A549 treated with AZD9567 at 1 μM for 4 hours (cell line): ENCODE data around the gene ZNF771. TPM values are rescaled to one million over a fixed set of nuclear protein-coding genes. Genes with fewer than 3 reads are reported as not detected.

Experiments used
- total RNA-seq: library from RNA; stranded (reverse); fragments of 200-300 nt; extraction: Qiagen RNA extraction; gene quantifications from 5 replicates; pipeline ENCODE4 v1.2.3, GENCODE V29; 2022; ENCODE audit not compliant: insufficient read depth

The ZNF771 gene
- total RNA-seq = 1.4 to 6.2 TPM (median 5.9 TPM) in 5 replicates

DNA sequence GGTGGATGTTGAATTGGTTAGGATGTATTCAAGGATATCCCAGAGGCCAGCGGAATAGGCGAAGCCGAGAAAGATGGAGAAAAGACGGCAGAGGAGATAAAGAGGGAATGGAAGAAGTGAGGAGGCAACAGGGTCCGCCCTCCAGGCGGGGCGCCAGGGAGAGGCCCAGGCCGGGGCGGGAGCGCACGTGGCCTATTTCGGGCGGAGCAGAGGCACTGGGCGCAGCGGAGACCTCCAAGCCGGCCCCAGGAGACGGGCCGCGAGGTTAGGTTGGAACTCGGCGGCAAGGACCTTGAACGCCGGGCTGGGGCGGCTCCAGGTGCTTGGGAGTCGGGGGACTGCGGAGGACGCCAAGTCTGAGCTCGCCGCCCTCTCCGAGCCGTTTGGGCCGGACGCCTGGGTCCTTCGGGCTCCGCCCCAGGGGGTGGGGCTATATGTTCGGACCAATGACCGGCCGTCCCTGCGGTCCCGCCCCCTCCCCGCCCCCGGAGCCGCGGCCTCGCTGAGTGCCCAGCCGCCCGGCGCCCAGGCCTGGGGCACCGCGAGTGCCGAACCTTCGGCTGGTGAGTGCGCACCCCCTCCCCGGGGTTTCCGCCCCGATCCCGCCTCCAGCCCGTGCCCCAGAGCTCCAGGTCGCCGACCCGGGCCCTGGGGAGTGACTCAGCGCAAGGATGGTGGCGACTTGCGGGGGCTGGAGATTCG is at the start of gene ZNF771:
TSS of gene ZNF771 (plus strand) at position 505 of the 702 bp plus-strand sequence. CDS start 448 bp downstream, outside the sequence.

DNA sequence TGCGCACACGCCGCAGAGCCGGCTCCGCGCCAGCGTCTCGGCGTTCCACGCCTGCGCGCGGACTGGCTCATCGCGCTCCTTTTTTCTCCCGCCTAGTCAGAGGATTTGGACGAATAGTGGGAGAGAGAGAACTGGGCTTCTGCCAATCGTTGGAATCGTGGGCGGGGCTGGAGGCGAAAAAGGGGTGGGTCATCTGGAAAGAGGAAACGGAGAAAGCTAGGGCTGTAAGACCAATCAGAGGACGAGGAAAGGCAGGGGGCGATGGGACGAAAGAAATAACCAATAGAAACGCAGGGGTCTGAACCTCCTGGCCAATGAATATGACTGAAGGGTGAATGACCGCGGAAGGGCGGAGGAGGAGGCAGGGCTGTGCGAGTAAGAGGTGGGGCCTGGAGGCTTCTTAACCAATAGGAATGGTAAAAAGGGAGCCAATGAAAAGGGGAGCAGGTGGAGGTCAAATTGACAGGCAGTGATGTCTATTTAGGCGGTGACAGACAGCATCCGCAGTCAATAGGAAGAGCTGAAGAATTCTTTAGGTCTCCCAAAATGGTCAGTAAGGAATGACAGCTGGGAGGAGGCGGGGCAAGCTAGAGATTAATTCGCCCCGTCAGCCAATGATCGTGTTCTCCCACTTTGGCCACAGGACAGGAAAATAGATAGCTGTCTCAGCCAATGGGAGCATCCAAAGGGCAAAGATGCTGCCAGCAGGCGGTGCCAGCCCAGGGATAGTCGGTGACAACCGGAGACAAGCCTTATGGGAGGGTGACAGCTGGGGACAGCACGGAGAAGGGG is 36.8 kb upstream of the ZNF771 start, which contains the start of gene TBC1D10B:
TSS of gene TBC1D10B (minus strand) at position 39 of the 792 bp plus-strand sequence. CDS start 311 bp downstream, outside the sequence.

DNA sequence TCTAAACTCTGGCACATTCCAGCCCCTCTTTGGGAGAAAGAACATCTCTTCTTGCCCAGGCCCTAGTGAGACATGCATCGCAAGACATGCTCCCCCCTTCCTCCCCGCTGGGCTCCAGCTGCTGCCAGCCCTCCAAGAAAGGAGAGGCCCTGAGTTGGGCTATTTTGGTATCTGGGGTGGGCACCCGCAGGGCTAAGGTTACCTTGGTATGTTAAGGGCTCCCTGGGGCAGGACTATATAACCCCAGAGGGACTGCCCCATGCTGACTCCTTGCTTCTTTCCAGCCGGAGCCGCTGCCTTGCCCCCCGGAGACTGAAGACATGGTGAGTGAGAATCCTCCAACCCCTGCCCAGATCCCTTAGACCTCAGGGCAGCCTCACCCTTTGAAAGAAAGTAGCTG is 32.9 kb upstream of the ZNF771 start, which contains the start of gene MYL11:
TSS of gene MYL11 (plus strand) at position 265 of the 400 bp plus-strand sequence. CDS start at position 321, 56 bp downstream.

DNA sequence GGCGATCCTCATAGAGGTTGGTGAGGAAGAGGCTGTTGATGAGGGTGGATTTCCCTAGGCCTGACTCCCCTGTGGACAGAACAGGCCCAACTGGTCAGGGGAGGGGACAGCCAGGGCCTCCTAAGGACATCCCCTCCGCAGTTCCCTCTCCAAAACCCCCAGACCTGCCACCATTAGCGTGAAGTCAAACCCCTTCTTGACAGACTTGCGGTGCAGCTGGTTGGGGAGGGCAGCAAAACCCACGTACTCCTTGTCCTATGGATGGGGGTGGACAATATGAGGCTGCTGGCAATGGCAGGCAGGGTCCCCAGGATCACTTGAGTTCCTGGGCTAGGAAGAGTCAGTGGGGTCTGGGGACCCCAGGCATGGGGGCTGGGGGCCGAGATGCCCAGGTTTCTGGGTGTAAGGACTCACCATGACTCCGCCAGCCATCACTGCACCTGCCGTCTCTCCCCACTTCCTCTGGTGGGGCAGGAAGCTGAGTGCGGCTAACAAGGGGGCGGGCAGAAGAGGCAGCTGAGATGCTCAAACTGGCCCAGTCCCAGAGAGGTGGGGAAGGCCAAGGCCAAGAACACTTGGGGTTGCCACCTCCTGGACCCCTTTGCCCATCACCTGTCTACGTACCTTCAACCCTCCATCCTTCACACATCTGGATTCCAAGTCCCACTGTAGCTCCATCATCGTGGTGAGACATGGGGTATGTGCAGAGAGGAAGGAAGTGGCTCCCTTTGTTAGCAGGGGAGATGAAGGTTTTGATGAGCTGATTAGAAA is 25.1 kb upstream of the ZNF771 start, which contains the start of gene SEPTIN1:
TSS of gene SEPTIN1 (minus strand) at position 451 of the 771 bp plus-strand sequence. CDS start at position 432, 19 bp downstream.

DNA sequence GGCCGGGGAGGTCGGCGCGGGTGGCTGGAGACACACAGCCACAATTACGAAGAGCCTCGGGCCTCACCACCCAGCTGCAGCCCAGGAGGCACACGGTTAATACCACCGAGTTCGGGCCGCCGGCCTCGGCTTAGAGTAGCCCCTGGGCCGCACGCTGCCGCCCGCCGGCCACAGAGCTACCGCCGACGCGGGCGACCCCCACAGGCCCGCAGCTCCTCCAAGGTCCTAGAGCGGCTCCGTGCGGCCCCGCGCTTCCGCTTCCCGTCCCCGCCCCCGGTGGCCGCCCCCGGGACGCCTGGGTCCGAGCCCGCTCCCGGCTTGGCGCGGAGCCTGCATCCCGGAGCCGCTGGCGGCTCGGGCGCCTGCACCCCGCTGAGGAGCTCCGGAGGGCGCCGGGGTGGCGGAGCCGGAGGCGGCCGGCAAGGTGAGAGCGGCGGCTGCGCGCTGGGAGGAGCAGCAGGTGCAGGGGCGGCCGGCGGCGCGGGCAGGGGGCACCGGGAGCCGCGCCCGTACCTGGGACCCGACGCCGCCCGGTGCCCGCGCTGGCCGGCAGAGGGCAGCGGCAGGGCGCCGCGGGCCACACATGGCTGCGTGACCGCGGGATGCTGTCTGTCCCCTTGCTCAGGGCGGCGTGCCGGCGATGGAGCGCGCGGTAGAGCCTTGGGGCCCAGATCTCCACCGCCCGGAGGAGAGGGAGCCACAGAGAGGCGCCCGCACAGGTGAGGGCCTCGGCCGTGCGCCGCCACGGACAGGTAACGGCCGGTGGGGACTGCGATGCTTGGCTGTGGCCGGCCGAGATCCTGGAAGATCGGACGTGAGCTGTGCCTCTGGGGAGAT is 12.0 kb upstream of the ZNF771 start, which contains the start of gene ZNF48:
TSS of gene ZNF48 (plus strand) at position 266 of the 837 bp plus-strand sequence. CDS start at position 641, 375 bp downstream.

DNA sequence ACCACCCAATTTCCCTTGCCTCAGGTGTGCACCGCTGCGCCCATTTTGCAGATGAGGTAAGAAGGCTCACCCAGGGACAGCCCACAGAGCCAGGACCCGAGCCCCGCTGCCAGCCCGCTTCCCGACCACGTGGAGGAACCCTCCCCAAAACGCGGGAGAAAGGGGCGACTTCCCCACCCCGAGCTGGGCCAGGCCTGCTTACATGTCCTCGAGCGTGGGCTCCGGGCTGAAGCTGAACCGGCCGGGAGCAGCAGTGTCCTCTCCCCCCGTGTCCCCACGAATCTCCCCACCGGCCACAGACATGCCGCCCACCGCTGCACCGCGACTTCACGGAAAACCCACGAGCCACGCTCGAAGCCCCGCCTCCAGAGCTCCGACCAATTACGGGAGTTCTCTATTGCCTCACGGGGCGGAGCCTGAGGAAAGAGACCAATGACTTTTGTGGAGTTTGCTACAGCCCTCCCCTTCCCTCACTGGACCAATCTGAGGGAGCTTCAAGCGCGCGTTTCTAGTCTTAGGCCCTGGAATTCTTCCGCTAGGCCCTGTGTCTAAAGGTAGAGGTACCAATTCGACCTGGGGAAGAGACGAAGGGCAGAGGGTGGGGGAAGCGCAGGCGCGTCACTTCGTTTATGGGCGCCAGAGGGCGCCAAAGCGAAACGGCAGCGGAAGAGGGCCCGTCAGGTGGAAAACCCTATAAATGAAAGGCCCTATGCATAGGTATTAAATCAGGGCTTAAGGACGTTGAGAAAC is 22.4 kb downstream of the ZNF771 start, which contains the start of gene DCTPP1:
TSS of gene DCTPP1 (minus strand) at position 353 of the 750 bp plus-strand sequence. CDS start at position 303, 50 bp downstream.

DNA sequence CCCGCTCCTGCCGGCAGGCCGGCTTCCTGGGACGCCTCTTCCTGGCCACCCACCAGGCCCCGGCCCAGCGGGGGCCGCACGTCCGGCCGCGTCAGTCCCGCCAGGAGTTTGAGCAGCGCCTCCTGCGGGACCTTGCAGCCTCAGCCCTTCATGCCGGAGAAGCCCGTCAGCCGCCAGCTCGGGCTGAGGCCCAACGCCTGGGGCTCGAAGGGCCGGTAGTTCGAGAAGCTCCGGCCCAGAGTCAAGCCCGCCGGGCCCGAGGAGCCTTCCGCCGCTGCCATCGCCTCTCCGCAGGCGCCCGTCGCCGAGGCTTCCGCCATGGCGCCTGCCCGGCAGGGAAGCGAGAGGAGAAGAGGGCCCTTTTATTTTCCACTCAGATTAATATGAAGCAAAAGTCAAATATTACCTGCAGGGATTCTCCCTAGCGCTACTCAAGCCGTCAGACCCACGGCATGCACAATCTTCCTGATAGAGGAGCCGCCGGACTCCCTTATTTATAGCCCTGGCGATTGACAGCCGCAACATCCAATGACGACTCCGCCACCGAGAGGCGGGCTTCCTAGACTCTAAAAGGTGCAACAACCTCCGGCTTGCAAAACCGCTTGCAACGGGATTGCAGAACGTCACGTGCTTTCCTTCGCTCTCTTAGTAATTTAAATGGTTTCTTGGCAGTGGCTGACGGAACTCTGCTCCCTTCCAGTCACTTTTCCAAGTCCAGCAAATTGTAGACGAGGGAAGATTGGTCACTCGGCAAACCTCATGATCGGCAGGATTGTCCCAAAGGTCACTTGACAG is 38.2 kb downstream of the ZNF771 start, which contains the start of gene SEPHS2:
TSS of gene SEPHS2 (minus strand) at position 467 of the 795 bp plus-strand sequence. CDS start at position 320, 147 bp downstream.

Other genes with a start within 250 kb of the ZNF771 start
- gene CORO1A, start 224.0 kb upstream of the ZNF771 start, total RNA-seq = 2.6 to 4.6 TPM (median 3.1 TPM) in 5 replicates
- gene BOLA2B, start 213.9 kb upstream of the ZNF771 start, total RNA-seq = 104 to 219 TPM (median 200 TPM) in 5 replicates
- gene SLX1A, start 213.7 kb upstream of the ZNF771 start, total RNA-seq = 7.2 to 29.2 TPM (median 20.1 TPM) in 5 replicates
- 5.6 to 28.8 TPM (median 7.8 TPM) in 5 replicates for gene SULT1A3, start 208.4 kb upstream of the ZNF771 start, total RNA-seq
- gene NPIPB13, start 159.1 kb upstream of the ZNF771 start, total RNA-seq = 2.7 to 3.0 TPM (median 2.8 TPM) in 4 of 5 replicates, not detected in the other
- 63.2 to 69.6 TPM (median 67.9 TPM) in 5 replicates for gene CD2BP2, start 52.3 kb upstream of the ZNF771 start, total RNA-seq
- gene TBC1D10B, start 37.1 kb upstream of the ZNF771 start, total RNA-seq = 20.4 to 31.0 TPM (median 30.3 TPM) in 5 replicates
- 0.14 to 0.69 TPM (median 0.57 TPM) in 3 of 5 replicates, not detected in the others for gene MYL11, start 32.8 kb upstream of the ZNF771 start, total RNA-seq
- gene SEPTIN1, start 25.0 kb upstream of the ZNF771 start, total RNA-seq = 2.0 to 2.3 TPM (median 2.1 TPM) in 4 of 5 replicates, not detected in the other
- 13.4 to 15.0 TPM (median 14.1 TPM) in 5 replicates for gene ZNF48, start 12.2 kb upstream of the ZNF771 start, total RNA-seq
- gene DCTPP1, start 22.4 kb downstream of the ZNF771 start, total RNA-seq = 103 to 132 TPM (median 123 TPM) in 5 replicates
- 47.7 to 51.4 TPM (median 49.2 TPM) in 5 replicates for gene SEPHS2, start 38.3 kb downstream of the ZNF771 start, total RNA-seq
- 0.03 to 0.23 TPM (median 0.11 TPM) in 4 of 5 replicates, not detected in the other for gene ITGAL, start 65.1 kb downstream of the ZNF771 start, total RNA-seq
- 44.5 to 46.8 TPM (median 45.0 TPM) in 5 replicates for gene ZNF768, start 119.0 kb downstream of the ZNF771 start, total RNA-seq
- gene ZNF747, start 127.3 kb downstream of the ZNF771 start, total RNA-seq = 2.7 to 4.1 TPM (median 3.6 TPM) in 5 replicates
- gene ZNF764, start 150.8 kb downstream of the ZNF771 start, total RNA-seq = 2.6 to 6.4 TPM (median 5.3 TPM) in 5 replicates
- 4.0 to 7.2 TPM (median 6.5 TPM) in 5 replicates for gene ZNF688, start 164.1 kb downstream of the ZNF771 start, total RNA-seq
- gene ZNF785, start 178.1 kb downstream of the ZNF771 start, total RNA-seq = not detected in 5 replicates
- gene ZNF689, start 202.8 kb downstream of the ZNF771 start, total RNA-seq = 6.6 to 12.3 TPM (median 7.1 TPM) in 5 replicates
- gene PRR14, start 243.4 kb downstream of the ZNF771 start, total RNA-seq = 16.0 to 27.0 TPM (median 24.8 TPM) in 5 replicates